ENCODE data around the gene GPRC5D.

GPRC5D gene

DNA sequence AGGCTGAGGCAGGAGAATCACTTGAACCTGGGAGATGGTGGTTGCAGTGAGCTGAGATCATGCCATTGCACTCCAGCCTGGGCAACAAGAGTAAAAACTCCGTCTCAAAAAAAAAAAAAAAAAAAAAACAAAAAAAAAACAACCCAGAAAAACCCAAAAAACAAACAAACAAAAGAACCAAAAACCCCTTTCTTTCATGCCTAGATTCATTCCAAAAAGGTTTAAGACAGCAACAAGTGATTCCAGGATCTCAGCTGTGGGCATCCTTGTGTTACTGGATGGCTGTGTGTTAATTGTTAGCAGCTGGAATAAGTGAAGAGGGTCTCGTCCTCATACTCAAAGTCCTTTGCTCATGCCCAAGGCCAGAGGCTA is 51.2 kb downstream of the GPRC5D start:
- no peaks in the 10 kb centered on the region for H3F3A ChIP-seq (ENCODE audit: low read depth)
- H3K4me2 ChIP-seq (ENCODE audit: low read depth, low read length, poor library complexity, severe bottlenecking), result no peak overlapping the region
- no peaks in the 10 kb centered on the region for H3K9me3 ChIP-seq (ENCODE audit: insufficient read depth, low read depth, low read length)
- no peak overlapping the region for H3K9ac ChIP-seq (ENCODE audit: low read depth, low read length, poor library complexity, severe bottlenecking)
- no peaks in the 10 kb centered on the region for H3K4me1 ChIP-seq (ENCODE audit: insufficient read depth, low read length, poor library complexity, severe bottlenecking)
- no peaks in the 10 kb centered on the region for H4K20me1 ChIP-seq (ENCODE audit: insufficient read depth, low read length, poor library complexity, severe bottlenecking)
- H3K27me3 ChIP-seq (ENCODE audit: insufficient read depth, low read length, poor library complexity, severe bottlenecking), result peaks cover under 1% of the 10 kb centered on the region
- TF ChIP-seq EZH2phosphoT487 (IDR thresholded peaks at IDR 0.05; ENCODE audit: borderline replicate concordance), result no peak
- TF ChIP-seq, protein P1, sequence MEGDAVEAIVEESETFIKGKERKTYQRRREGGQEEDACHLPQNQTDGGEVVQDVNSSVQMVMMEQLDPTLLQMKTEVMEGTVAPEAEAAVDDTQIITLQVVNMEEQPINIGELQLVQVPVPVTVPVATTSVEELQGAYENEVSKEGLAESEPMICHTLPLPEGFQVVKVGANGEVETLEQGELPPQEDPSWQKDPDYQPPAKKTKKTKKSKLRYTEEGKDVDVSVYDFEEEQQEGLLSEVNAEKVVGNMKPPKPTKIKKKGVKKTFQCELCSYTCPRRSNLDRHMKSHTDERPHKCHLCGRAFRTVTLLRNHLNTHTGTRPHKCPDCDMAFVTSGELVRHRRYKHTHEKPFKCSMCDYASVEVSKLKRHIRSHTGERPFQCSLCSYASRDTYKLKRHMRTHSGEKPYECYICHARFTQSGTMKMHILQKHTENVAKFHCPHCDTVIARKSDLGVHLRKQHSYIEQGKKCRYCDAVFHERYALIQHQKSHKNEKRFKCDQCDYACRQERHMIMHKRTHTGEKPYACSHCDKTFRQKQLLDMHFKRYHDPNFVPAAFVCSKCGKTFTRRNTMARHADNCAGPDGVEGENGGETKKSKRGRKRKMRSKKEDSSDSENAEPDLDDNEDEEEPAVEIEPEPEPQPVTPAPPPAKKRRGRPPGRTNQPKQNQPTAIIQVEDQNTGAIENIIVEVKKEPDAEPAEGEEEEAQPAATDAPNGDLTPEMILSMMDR (conservative IDR thresholded peaks at IDR 0.05; ENCODE audit: low read length), result no peak
- no peak overlapping the region for H2AFZ ChIP-seq (ENCODE audit: low read length)
- no peaks in the 10 kb centered on the region for H3K79me2 ChIP-seq (ENCODE audit: insufficient read depth, low read length)
- no peak overlapping the region for H3K4me3 ChIP-seq (ENCODE audit: low read length, poor library complexity, severe bottlenecking)
- no peaks in the 10 kb centered on the region for H3K36me3 ChIP-seq (ENCODE audit: insufficient read depth, low read length)
- H3K9me2 ChIP-seq (replicated peaks; ENCODE audit: low read depth, low read length), result no peaks in the 10 kb centered on the region

DNA sequence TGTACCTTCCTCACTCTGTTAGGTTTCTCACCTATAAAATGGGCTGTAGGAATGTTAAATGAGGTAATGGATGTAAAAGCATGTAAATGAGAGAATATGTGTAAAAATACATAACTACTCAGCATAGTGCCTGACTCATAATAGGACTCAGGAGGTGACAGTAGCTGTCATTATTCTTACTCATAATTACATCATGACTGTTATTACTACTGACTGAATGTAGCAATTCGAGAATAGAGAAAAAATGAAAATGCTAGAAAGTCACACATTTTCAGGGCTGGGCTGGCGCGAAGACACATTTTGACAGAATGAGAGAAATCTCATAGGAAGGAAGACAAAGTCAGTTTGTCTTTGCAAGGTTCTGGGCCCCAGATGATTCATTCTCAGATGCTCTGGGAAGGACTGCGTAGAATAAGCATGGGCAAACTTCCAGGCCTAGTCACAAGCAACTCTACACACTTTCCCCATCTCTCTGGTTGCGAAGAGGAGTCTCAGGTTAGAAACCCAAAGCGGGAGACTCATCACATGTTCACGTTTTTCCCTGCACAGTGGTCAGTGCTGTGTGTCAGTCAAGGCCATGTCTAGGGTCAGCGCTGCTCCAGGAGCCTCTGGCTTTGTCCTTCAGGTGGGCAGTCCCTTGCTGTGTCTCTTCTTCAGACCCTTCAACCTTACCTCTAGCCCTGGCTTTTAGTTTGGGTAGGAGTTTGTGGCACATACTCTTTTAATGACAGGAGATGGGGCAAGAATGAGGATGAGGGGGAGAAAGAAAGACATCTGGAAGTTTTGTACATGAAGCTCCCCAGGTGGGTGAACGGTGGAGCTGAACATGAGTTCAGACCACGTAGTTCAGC is 52.2 kb downstream of the GPRC5D start:
- Histone ChIP-seq H3K36me3 (ENCODE audit: insufficient read depth, low read length) (no peaks in the 10 kb centered on the region), H3K9me3 (ENCODE audit: insufficient read depth, low read depth, low read length) (no peaks in the 10 kb centered on the region), H3K9me2 (replicated peaks; ENCODE audit: low read depth, low read length) (no peaks in the 10 kb centered on the region), H3K4me2 (ENCODE audit: low read depth, low read length, poor library complexity, severe bottlenecking) (no peak overlapping the region), H4K20me1 (ENCODE audit: insufficient read depth, low read length, poor library complexity, severe bottlenecking) (no peaks in the 10 kb centered on the region), H2AFZ (ENCODE audit: low read length) (no peak overlapping the region), H3K9ac (ENCODE audit: low read depth, low read length, poor library complexity, severe bottlenecking) (no peak overlapping the region), H3K27me3 (ENCODE audit: insufficient read depth, low read length, poor library complexity, severe bottlenecking) (no peaks in the 10 kb centered on the region), H3K4me3 (ENCODE audit: low read length, poor library complexity, severe bottlenecking) (no peak overlapping the region), H3F3A (ENCODE audit: low read depth) (no peaks in the 10 kb centered on the region), H3K4me1 (ENCODE audit: insufficient read depth, low read length, poor library complexity, severe bottlenecking) (no peaks in the 10 kb centered on the region), H3K79me2 (ENCODE audit: insufficient read depth, low read length) (no peaks in the 10 kb centered on the region)
- TF ChIP-seq EZH2phosphoT487 (IDR thresholded peaks at IDR 0.05; ENCODE audit: borderline replicate concordance), result no peak
- TF ChIP-seq, protein P1 (conservative IDR thresholded peaks at IDR 0.05; ENCODE audit: low read length), result no peak

DNA sequence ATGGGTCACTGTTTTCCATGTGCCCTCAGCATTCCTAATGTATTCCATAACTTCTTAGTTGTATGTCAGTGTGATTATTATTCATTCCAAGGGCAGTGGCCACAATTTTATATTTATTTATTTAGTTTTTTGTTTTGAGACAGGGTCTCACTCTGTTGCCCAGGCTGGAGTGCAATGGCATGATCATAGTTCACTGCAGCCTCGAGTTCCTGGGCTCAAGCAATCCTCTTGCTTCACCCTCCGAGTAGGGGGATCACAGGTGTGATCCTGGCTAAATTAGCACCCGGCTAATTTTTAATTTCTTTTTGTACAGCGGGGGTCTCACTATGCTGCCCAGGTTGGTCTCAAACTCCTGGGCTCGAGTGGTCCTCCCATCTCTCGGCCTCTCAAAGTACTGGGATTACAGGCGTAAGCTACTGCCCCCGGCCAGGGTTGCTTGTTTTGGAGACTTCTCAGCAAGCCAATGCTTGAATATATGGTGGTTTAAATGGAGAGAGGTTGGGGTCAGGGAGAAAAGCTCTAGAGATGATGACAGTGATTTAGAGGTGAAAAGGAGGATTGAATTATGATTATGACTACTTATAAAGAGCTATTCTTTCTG is 53.0 kb downstream of the GPRC5D start:
- Histone ChIP-seq H3F3A (ENCODE audit: low read depth) (no peaks in the 10 kb centered on the region), H4K20me1 (ENCODE audit: insufficient read depth, low read length, poor library complexity, severe bottlenecking) (no peaks in the 10 kb centered on the region)

More for the DNA sequence above, 53.0 kb downstream of the GPRC5D start:
- TF ChIP-seq, protein P1 (conservative IDR thresholded peaks at IDR 0.05; ENCODE audit: low read length), result no peak
- no peak for TF ChIP-seq EZH2phosphoT487 (IDR thresholded peaks at IDR 0.05; ENCODE audit: borderline replicate concordance)
- Histone ChIP-seq H3K4me3 (ENCODE audit: low read length, poor library complexity, severe bottlenecking) (no peak overlapping the region), H3K36me3 (ENCODE audit: insufficient read depth, low read length) (no peaks in the 10 kb centered on the region), H3K9ac (ENCODE audit: low read depth, low read length, poor library complexity, severe bottlenecking) (no peak overlapping the region), H3K4me1 (ENCODE audit: insufficient read depth, low read length, poor library complexity, severe bottlenecking) (no peaks in the 10 kb centered on the region), H3K4me2 (ENCODE audit: low read depth, low read length, poor library complexity, severe bottlenecking) (no peak overlapping the region), H3K27me3 (ENCODE audit: insufficient read depth, low read length, poor library complexity, severe bottlenecking) (no peaks in the 10 kb centered on the region), H3K9me2 (replicated peaks; ENCODE audit: low read depth, low read length) (no peaks in the 10 kb centered on the region), H2AFZ (ENCODE audit: low read length) (no peak overlapping the region), H3K9me3 (ENCODE audit: insufficient read depth, low read depth, low read length) (no peaks in the 10 kb centered on the region), H3K79me2 (ENCODE audit: insufficient read depth, low read length) (no peaks in the 10 kb centered on the region)

Data from Loucy (cell line).